ENCODE results near the gene SLC9A9. TPM values are rescaled to one million over a fixed set of nuclear protein-coding genes. Genes with fewer than 3 reads are reported as not detected.

The SLC9A9 gene
- total RNA-seq, 1 experiment from 2014 or later = not detected

DNA sequence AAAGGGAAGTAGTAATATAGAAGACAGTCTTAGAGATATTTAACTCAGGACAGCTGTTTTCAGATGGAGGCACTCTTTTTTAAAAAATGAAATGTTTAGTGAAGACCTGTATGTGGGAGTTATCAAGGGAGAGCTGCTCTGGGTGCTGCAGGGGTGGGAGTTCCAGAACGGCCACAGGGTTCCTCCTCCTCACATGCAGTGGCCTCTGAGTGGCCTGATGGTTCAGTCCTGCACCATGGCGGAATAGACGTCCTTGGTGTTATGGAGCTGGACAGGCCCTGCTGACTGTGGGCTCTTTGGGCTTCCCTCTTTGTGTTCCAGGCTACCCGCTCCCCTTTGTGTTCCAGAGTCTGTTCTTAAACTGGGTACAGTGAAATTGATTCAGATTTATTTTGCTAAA, 602.6 kb downstream of the SLC9A9 start:
- H3K4me3 ChIP-seq (ENCODE audit: low read depth, low read length) = no peak overlapping the region
- CTCF ChIA-PET = no interaction called here
- BruUV-seq (replicated peaks) = no TSS peak
- no peaks in the 10 kb centered on the region for H3K27me3 ChIP-seq (replicated peaks; ENCODE audit: control insufficient read depth, insufficient read depth, low read length)
- no peak for TF ChIP-seq CTCF (IDR thresholded peaks at IDR 0.05; ENCODE audit: insufficient read depth in 1 of 2, low read depth in 1 of 2, low read length in 1 of 2, severe bottlenecking in 1 of 2, unreplicated experiment in 1 of 2)
- intact Hi-C loops (cut with micrococcal nuclease; ENCODE audit: unreplicated experiment) = no loop called here
- Mint-ChIP-seq H3K36me3 (ENCODE audit: insufficient read depth, unreplicated experiment) (no peaks in the 10 kb centered on the region), H3K4me1 (ENCODE audit: low read depth, unreplicated experiment) (no peaks in the 10 kb centered on the region), H3K27me3 (ENCODE audit: insufficient read depth, unreplicated experiment) (peaks cover 19% of the 10 kb centered on the region), H3K27ac (ENCODE audit: unreplicated experiment) (no peak overlapping the region), H3K4me3 (ENCODE audit: unreplicated experiment) (no peak overlapping the region), H3K9me3 (ENCODE audit: unreplicated experiment) (no peaks in the 10 kb centered on the region)
- no peak for DNase-seq
- no peaks in the 10 kb centered on the region for H3K36me3 ChIP-seq (ENCODE audit: control insufficient read depth, insufficient read depth, low read length)
- H3K9me3 ChIP-seq = no peaks in the 10 kb centered on the region
- POLR2A ChIA-PET = no interaction called here
- no peaks in the 10 kb centered on the region for H3K4me1 ChIP-seq

DNA sequence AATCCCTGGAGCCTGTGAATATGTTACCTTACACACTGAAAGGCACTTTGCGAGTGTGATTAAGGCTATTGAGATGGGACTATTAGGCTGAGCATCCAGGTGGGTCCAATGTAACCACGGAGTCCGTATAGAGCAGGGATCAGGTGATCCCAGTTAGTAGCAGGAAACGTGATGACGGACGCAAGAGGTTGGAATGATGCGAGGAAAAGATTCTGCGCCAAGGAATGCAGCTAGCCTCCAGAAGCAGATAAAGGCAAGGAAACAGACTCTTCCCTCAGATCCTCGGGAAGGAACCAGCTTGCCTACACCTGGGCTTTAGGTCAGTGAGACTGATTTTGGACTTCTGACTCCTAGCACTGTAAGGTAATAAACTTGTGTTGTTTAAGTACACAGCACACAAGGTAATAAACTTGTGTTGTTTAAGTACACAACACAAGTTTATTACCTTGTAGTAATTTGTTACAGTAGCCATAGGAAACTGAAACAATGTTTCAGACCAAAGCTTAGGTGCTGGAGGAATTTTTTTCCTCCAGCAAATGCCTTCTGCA, 603.7 kb downstream of the SLC9A9 start:
- no TSS peak for BruUV-seq (replicated peaks)
- no peaks in the 10 kb centered on the region for H3K36me3 ChIP-seq (ENCODE audit: control insufficient read depth, insufficient read depth, low read length)
- Mint-ChIP-seq H3K36me3 (ENCODE audit: insufficient read depth, unreplicated experiment) (no peaks in the 10 kb centered on the region), H3K9me3 (ENCODE audit: unreplicated experiment) (no peaks in the 10 kb centered on the region), H3K4me3 (ENCODE audit: unreplicated experiment) (no peak overlapping the region), H3K27ac (ENCODE audit: unreplicated experiment) (no peak overlapping the region), H3K4me1 (ENCODE audit: low read depth, unreplicated experiment) (no peaks in the 10 kb centered on the region), H3K27me3 (ENCODE audit: insufficient read depth, unreplicated experiment) (peaks cover 16% of the 10 kb centered on the region)
- no peaks in the 10 kb centered on the region for H3K4me1 ChIP-seq
- CTCF ChIA-PET = no interaction called here
- no peak for TF ChIP-seq CTCF (IDR thresholded peaks at IDR 0.05; ENCODE audit: insufficient read depth in 1 of 2, low read depth in 1 of 2, low read length in 1 of 2, severe bottlenecking in 1 of 2, unreplicated experiment in 1 of 2)
- H3K9me3 ChIP-seq = no peaks in the 10 kb centered on the region
- no peak overlapping the region for H3K4me3 ChIP-seq (ENCODE audit: low read depth, low read length)
- POLR2A ChIA-PET = no interaction called here
- no peak for DNase-seq
- no peaks in the 10 kb centered on the region for H3K27me3 ChIP-seq (replicated peaks; ENCODE audit: control insufficient read depth, insufficient read depth, low read length)
- intact Hi-C loops (cut with micrococcal nuclease; ENCODE audit: unreplicated experiment) = no loop called here

- no peaks in the 10 kb centered on the region for H3K9me3 ChIP-seq
- no peak for DNase-seq
- H3K4me1 Mint-ChIP-seq (ENCODE audit: low read depth, unreplicated experiment) = no peaks in the 10 kb centered on the region
- ChIA-PET CTCF (no interaction called here), POLR2A (no interaction called here)
- H3K36me3 ChIP-seq (ENCODE audit: control insufficient read depth, insufficient read depth, low read length) = no peaks in the 10 kb centered on the region
- no peak overlapping the region for H3K27ac Mint-ChIP-seq (ENCODE audit: unreplicated experiment)
- H3K4me1 ChIP-seq = no peaks in the 10 kb centered on the region
- intact Hi-C loops (cut with micrococcal nuclease; ENCODE audit: unreplicated experiment) = no loop called here
- no TSS peak for BruUV-seq (replicated peaks)
- H3K4me3 ChIP-seq (ENCODE audit: low read depth, low read length) = no peak overlapping the region
- TF ChIP-seq CTCF (IDR thresholded peaks at IDR 0.05; ENCODE audit: insufficient read depth in 1 of 2, low read depth in 1 of 2, low read length in 1 of 2, severe bottlenecking in 1 of 2, unreplicated experiment in 1 of 2) = no peak
- H3K27me3 ChIP-seq (replicated peaks; ENCODE audit: control insufficient read depth, insufficient read depth, low read length) = no peaks in the 10 kb centered on the region
- no peak overlapping the region for H3K4me3 Mint-ChIP-seq (ENCODE audit: unreplicated experiment)
- peaks cover 12% of the 10 kb centered on the region for H3K27me3 Mint-ChIP-seq (ENCODE audit: insufficient read depth, unreplicated experiment)
- H3K9me3 Mint-ChIP-seq (ENCODE audit: unreplicated experiment) = no peaks in the 10 kb centered on the region
- H3K36me3 Mint-ChIP-seq (ENCODE audit: insufficient read depth, unreplicated experiment) = no peaks in the 10 kb centered on the region
These were observed 604.6 kb downstream of the SLC9A9 start for GRCh38 chr3:143243686-143244085.
